Measurements from ENCODE around the gene ATF2. TPM values are rescaled to one million over a fixed set of nuclear protein-coding genes. Genes with fewer than 3 reads are reported as not detected.

The ATF2 gene, protein sequence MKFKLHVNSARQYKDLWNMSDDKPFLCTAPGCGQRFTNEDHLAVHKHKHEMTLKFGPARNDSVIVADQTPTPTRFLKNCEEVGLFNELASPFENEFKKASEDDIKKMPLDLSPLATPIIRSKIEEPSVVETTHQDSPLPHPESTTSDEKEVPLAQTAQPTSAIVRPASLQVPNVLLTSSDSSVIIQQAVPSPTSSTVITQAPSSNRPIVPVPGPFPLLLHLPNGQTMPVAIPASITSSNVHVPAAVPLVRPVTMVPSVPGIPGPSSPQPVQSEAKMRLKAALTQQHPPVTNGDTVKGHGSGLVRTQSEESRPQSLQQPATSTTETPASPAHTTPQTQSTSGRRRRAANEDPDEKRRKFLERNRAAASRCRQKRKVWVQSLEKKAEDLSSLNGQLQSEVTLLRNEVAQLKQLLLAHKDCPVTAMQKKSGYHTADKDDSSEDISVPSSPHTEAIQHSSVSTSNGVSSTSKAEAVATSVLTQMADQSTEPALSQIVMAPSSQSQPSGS
- total RNA-seq, result 22.5 TPM

GRCh38 chr2:175167792-175168563 lies at the start of gene ATF2:
TSS of gene ATF2 (minus strand) at chr2:175168203. CDS start at chr2:175136443, 31,760 bp downstream.
- DNase-seq (ENCODE audit: low spot score) (peak; percentile 99), ATAC-seq (peak; percentile 92)

DNA sequence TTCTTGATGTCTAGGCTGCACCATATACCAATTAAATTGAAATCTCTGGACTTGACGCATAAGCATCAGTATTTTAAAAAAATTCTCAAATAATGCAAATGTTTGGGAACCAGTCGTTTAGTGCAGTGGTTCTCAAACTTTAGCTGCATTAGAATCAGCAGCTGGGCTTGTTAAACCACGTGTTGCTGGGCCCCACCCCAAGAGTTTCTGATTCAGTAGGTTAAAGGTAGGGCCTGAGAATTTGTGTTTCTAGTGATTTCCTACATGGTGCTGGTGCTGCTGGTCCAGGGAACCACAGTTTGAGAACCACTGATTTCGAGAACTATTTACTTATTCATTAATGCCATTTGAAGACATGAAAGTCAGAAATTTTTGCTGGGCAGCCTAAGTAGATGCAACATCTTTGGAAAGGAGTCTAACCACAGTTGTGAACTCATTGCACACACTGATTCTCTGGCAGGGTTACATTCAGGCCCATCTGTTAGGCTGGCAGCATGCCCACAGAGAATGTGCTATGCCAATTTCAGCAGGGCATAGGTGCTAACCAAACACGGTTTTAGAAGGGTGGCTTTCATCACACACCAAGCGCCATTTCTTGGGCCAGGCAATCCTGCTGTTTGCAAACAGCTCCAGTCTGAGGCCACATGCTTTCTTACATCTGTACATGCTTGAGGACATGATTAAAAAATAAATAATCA lies 39.9 kb upstream of the ATF2 start:
- DNase-seq (ENCODE audit: low spot score) (peak; percentile 48), ATAC-seq (peak; percentile 43)

DNA sequence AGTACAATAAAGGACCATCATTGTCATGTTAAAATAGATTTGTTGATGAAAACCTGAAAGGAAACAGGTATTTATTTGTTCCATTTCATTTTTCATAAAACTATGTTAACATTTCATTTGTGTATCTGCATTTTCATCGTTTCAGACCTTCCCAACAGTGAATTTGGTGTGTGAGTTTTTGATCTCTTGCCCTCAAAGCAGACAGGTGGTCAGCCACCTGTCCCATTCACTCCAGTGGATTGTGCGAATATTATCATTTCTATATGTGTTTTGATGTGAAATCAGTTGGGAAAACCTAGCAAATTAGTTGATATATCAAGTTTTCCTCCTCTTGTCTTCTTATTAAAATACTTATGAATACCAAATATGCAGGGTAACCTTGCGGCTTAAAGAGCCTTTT lies 38.9 kb upstream of the ATF2 start:
- DNase-seq (ENCODE audit: low spot score), result no peak
- no peak for ATAC-seq

GRCh38 chr2:175205523-175205922 lies 37.5 kb upstream of the ATF2 start:
- DNase-seq (ENCODE audit: low spot score) (no peak), ATAC-seq (no peak)

DNA sequence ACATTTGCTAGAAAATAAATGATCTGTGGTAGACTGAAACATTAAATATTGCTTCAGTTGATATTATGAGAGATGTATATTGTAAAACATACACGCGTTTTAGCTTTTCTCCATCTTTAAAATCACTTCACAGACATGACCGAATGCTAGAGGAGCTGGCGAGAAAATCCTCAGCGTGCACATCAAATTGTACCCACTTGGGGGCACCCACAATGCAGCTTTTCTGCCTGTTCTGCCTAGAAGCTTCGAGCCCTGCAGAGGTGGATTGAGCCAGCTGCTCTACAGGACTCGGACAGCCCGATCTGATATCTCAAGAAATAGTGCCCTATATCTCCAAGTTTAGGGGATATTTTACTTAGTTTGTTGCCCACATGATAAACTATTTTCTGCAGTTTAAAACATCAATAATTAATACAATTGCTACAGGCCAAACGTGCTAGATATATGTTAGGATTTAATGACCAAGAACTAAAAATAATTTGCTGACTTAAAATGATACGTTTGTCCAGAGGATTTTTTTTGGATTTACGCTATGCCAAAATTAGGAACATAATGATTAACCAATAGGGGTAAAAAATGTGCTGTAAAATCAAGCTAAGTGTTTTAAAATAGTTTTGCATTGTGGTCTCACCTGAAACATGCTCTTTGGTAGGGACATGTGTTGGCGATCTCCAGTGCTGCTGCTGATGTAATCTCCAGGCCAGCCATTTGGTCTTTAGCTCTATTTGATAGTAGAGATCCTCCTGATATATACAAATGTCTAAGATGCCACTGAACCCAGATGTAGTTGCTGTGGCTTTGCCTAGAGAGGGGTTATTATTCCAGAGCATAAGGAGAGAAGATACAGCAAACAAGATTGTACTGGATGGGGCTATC lies 35.9 kb upstream of the ATF2 start:
- DNase-seq (ENCODE audit: low spot score) (peak; percentile 59), ATAC-seq (peak; percentile 100)

GRCh38 chr2:175195012-175195411 lies 27.0 kb upstream of the ATF2 start:
- DNase-seq (ENCODE audit: low spot score), result no peak
- no peak for ATAC-seq

GRCh38 chr2:175188761-175189160 lies 20.8 kb upstream of the ATF2 start:
- DNase-seq (ENCODE audit: low spot score) (no peak), ATAC-seq (no peak)

DNA sequence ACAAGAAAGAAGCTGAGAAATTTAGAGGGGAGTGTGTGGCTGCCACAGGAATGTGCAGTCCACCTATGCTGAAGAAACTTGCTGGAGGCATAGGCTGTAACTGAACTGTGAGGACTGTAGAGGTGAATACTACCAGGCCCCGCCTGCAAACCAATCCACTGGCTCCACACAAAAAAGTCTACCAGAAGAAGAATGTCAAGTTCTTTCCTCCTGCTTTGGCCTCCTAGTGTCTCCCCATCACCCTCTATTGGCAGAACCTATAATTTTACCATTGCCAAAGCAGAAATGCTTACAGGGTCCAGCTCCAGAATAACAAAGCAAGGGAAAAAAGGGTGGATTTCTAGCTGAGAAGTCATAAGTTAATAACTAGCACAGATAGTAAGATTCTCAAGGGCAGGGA lies 19.4 kb upstream of the ATF2 start:
- ATAC-seq, result peak; percentile 52
- DNase-seq (ENCODE audit: low spot score), result no peak

DNA sequence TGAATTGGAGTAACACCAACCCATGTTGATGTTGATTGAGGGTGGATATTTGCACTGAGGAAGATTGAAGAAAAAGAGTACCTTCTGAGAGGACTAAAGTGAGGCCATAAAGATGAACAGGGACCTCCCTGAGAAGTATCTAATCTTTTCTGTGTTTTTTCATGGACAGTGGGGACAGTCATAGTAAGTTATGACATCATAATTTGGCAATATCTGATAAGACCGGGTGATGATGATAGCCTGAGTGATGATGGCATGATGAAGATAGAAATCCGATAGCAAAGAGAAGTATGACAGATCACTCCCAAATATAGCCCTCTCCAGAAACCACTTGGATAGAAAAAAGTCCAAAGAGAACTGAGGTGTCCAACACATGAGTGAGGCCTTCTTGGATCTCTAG lies 15.7 kb upstream of the ATF2 start:
- ATAC-seq (no peak), DNase-seq (ENCODE audit: low spot score) (no peak)

DNA sequence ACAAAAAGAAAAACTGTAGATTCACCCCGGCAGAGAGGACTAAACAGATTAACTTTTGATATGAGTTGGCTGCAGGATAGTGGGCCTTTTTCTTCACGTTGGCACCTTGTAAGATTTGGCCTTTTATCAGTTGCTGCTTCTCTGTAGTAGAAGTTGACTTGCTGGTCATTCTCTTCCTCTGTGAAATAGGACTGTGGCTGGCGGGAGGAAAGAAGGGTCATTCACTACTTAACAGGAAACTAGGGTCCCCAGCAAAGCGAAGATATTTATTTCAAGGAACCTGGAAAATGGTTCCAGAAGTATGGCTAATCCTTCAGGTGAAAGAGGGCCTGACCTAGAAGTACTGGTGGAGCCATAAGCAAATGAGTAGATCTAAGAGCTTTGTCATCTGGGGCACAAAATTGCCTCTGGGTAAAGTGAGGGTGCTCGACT lies 13.9 kb upstream of the ATF2 start:
- DNase-seq (ENCODE audit: low spot score), result no peak
- ATAC-seq, result no peak

DNA sequence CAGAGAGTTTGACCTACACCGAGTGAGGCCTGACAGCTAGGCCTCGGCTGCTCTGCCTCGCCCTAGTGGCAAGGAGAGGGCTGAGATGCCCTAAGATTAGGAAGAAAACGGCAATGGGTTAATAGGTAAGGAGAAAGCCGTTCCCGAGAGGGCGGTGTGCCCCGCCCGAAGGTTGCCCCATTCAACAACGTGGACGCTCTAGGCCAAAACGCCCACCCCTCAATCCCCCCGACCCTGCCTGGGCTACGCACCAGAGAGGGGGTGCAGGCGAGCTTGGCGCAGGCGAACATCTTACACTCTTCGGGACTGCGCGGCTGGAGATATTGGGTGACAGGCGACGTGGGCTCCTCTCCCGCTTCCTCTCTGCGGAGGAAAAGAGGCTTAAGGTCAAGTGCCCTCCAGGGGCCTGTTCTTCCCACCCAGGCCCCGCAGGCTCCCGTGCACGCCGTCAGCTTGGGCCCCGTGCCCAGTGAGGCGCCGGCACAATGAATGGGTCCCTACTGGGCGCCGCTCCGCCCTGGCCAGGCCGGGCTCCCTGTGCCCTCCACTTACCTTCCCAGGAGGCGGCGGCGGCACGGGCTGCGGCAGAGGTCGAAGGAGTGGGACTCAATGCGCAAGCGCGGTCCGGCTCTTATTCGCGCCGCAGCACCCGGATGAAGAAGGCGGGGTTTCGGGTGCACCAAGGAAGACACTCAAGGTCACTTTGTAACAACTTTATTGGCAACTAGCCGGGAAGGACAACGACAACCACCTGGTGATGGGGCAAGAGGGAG lies 13.3 kb upstream of the ATF2 start, which contains the start of gene ATP5MC3:
ATP5MC3 (minus strand) TSS at position 607 of the 773 bp plus-strand sequence; CDS start at position 290, 317 bp downstream.
- ATAC-seq, result peak; percentile 94
- peak; percentile 96 for DNase-seq (ENCODE audit: low spot score)

DNA sequence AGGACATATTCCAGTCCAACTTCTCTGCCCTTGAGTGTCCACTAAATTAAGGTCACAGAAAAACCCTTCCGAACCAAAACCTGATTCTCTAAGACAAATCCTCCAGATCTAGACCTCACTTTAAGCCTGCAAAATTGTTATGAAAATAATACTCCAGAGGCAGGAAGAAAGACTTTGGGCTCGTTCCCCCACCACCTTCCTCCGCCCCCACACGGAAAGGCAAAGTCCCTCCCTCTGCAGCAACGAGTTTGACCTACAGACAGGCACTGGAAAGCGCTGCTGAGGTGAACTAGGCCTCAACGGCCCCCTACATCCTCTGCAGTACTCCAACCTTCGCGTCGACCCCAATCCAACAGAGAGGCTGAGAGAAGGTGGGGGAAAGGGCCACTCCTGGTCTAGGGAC lies 12.7 kb upstream of the ATF2 start:
- peak; percentile 88 for ATAC-seq
- peak; percentile 68 for DNase-seq (ENCODE audit: low spot score)

DNA sequence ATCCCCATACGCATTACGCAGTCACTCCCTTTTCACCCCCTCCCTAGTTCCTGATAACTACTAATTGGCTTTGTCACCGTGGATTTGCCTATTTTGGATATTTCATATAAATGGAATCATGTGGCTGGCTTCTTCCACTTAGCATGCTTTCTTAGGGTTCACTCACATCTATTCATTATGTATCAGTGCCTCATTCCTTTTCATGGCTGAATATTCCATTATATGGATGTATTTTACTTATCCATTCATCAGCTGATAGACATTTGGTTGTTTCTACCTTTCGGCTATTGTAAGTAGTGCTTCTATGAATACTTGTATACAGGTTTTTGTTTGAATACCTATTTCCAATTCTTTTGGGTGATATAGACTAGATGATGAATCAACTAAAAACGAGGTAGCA lies 8.6 kb upstream of the ATF2 start:
- ATAC-seq, result no peak
- DNase-seq (ENCODE audit: low spot score), result no peak

DNA sequence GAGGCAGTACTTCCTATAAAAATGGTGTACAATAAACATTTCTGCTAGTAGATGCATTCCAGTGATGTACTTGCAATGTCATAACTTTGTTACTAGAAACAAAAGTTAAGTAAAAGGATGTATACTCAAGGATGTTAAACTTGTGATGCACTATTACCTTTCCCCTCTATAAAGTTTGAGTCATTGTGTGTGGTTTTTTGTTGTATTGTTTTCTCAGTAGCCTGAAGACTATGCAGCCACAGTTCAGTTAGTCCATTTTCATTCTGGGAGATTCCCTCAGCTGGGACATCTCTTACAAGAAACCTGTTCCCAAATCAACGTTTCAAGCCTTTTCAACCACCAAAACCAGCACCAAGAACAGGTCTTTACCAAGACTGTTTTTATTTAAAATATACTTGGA lies 7.9 kb upstream of the ATF2 start:
- DNase-seq (ENCODE audit: low spot score), result no peak
- ATAC-seq, result no peak

- DNase-seq (ENCODE audit: low spot score), result no peak
- no peak for ATAC-seq
Observed at GRCh38 chr2:175175320-175175719, 7.3 kb upstream of the ATF2 start.

- DNase-seq (ENCODE audit: low spot score) (no peak), ATAC-seq (no peak)
Observed at GRCh38 chr2:175170659-175171304, 2.8 kb upstream of the ATF2 start.

DNA sequence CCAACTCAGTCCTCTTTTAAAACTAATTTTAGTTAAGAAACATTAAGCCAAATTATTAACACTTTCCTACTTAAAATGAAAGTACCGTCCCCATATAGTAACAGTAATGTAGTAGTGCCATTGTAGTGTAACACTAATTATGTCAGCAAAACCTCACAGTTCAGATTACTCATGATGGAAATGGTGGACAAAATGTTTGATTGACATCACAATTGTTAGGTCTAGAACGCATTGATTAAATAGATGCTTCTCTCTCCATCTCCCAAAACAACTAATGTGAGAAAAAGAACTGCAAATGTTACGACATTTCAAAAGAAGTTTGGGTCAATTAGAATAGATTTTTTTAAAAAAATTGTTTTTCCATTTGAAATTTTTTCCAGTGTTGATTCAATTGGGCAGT lies 1.2 kb upstream of the ATF2 start:
- ATAC-seq (no peak), DNase-seq (ENCODE audit: low spot score) (no peak)

DNA sequence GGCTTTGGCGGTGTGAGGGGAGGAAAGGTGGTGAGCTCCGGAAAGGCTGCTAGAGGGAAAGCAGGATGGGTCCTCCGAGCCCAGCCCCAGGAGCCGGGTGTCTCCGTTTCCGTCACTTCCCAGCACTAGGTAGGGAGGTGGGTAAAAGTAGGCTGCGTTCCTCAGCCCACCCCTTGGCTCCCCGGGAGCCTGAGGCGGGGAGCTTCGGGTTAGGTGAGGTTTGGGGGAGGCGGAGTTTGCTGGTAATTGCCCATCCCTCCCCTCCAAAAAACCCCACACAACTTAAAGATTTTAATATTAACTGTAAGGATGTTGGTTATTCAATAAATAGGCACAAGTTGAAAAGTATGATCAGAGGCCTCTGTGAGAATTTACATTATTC lies 552 bp upstream of the ATF2 start:
- DNase-seq (ENCODE audit: low spot score) (no peak), ATAC-seq (peak; percentile 47)

Data from left lobe of liver (tissue), 2 donors.